ENCODE results near the gene SPDYC. TPM values are rescaled to one million over a fixed set of nuclear protein-coding genes. Genes with fewer than 3 reads are reported as not detected.

The SPDYC gene
- total and polyA plus RNA-seq, 2 donors from 2014 or later, result 0.43 TPM; not detected in 1

DNA sequence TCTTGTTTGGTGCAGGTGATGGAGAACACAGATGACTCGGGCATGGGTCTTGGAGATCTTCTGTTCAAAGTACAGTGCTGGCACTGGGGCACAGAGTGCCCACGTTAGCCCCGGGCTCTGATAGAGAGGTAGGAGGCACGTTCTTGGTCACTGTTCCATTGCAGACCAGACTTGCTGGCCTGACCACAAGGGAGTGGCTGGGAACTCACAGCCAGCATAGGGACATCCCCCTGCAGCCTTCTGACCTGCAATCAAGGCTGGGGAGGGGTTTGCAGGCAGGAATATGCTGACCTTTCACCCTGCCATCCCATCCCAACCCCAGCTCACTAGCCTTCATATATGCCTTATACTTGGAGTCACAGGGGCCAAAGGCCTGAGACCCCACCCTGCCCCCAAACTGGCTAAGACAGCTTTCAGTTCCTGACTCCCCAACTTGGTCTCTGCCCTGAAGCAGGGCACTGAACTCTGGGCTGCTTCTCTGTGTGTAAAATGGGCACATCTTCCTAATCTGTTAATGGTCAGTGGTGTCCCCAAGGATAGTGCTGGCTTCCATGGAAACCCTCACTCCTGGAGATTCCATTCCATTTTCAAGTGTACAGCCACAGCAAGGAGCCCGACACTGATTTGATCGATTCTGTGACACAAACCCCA lies 43.3 kb upstream of the SPDYC start:
- Histone ChIP-seq H3K4me1 (ENCODE audit: control insufficient read depth in 2 of 3, insufficient read depth in 2 of 3, low read depth in 1 of 3, low read length in 3 of 3) (peaks cover 0 to 7% (median 3%) of the 10 kb centered on the region in 3 donors), H3K9ac (ENCODE audit: low read length in 3 of 3) (no peak overlapping the region), H3K36me3 (ENCODE audit: control insufficient read depth in 2 of 3, insufficient read depth in 3 of 3, low read length in 3 of 3) (peaks cover 5 to 68% (median 29%) of the 10 kb centered on the region in 3 donors), H3K27me3 (ENCODE audit: control insufficient read depth, insufficient read depth, low read length) (no peaks in the 10 kb centered on the region), H3K27ac (ENCODE audit: low read depth in 2 of 2, low read length in 2 of 2) (no peak overlapping the region), H3K9me3 (ENCODE audit: control insufficient read depth in 2 of 3, insufficient read depth in 1 of 3, low read length in 3 of 3) (no peaks in the 10 kb centered on the region), H3K4me3 (ENCODE audit: low read length in 3 of 3) (no peak overlapping the region)
- DNase-seq (peak in 2 of 5 donors; percentile 1 to 33), FAIRE-seq (no peak)
- TF ChIP-seq, protein P1, sequence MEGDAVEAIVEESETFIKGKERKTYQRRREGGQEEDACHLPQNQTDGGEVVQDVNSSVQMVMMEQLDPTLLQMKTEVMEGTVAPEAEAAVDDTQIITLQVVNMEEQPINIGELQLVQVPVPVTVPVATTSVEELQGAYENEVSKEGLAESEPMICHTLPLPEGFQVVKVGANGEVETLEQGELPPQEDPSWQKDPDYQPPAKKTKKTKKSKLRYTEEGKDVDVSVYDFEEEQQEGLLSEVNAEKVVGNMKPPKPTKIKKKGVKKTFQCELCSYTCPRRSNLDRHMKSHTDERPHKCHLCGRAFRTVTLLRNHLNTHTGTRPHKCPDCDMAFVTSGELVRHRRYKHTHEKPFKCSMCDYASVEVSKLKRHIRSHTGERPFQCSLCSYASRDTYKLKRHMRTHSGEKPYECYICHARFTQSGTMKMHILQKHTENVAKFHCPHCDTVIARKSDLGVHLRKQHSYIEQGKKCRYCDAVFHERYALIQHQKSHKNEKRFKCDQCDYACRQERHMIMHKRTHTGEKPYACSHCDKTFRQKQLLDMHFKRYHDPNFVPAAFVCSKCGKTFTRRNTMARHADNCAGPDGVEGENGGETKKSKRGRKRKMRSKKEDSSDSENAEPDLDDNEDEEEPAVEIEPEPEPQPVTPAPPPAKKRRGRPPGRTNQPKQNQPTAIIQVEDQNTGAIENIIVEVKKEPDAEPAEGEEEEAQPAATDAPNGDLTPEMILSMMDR (IDR thresholded peaks at IDR 0.05; ENCODE audit: borderline replicate concordance, extremely low read depth, insufficient read depth), result no peak
- intact Hi-C loops (cut with DNase I), result no loop called here

DNA sequence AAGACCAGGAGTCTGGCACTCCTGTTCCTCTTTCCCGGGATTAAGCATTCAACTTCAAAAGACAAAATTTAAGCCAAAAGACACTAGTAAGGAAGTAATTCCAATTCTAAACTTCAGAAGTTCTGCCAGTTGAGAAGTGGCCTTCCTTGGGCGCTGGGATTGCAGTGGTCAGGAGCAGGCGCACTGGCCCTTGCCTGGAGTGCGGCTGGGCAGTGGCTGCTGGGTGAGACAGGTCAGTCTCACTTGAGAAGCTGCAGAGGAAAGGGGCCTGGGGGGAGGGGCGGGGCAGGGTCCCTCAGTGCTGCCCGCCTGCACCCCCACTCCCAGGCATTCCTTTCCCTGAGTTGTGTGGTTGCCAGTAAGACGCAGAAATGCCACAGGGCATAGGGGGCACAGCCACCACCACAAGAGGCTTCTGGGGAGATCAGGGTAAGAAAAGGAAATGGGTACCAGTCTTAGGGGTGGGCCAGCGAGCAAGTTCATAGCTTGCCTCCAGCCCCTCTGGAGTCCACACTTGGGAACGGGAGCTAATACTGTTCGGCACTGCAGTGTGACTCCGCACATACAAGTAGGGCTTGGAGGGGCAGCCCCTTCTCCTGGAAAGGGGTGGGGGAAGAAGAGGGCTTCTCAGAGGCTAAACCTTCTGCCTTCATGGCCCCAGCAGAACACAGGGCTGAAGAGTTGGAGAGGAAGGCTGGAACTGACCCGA lies 42.4 kb upstream of the SPDYC start:
- peaks cover 5 to 76% (median 29%) of the 10 kb centered on the region in 3 donors for H3K36me3 ChIP-seq (ENCODE audit: control insufficient read depth in 2 of 3, insufficient read depth in 3 of 3, low read length in 3 of 3)
- peaks cover 0 to 9% (median 5%) of the 10 kb centered on the region in 3 donors for H3K4me1 ChIP-seq (ENCODE audit: control insufficient read depth in 2 of 3, insufficient read depth in 2 of 3, low read depth in 1 of 3, low read length in 3 of 3)
- intact Hi-C loops (cut with DNase I), result no loop called here
- H3K27me3 ChIP-seq (ENCODE audit: control insufficient read depth, insufficient read depth, low read length), result no peaks in the 10 kb centered on the region
- no peak overlapping the region for H3K4me3 ChIP-seq (ENCODE audit: low read length in 3 of 3)
- H3K27ac ChIP-seq (ENCODE audit: low read depth in 2 of 2, low read length in 2 of 2), result no peak overlapping the region
- DNase-seq (peak in 2 of 5 donors; percentile 7 to 35), FAIRE-seq (no peak)
- no peaks in the 10 kb centered on the region for H3K9me3 ChIP-seq (ENCODE audit: control insufficient read depth in 2 of 3, insufficient read depth in 1 of 3, low read length in 3 of 3)
- no peak overlapping the region for H3K9ac ChIP-seq (ENCODE audit: low read length in 3 of 3)
- TF ChIP-seq, protein P1 (IDR thresholded peaks at IDR 0.05; ENCODE audit: borderline replicate concordance, extremely low read depth, insufficient read depth), result no peak

- H3K4me3 ChIP-seq (ENCODE audit: low read length in 3 of 3), result no peak overlapping the region
- FAIRE-seq, result no peak
- TF ChIP-seq, protein P1 (IDR thresholded peaks at IDR 0.05; ENCODE audit: borderline replicate concordance, extremely low read depth, insufficient read depth), result no peak
- H3K9me3 ChIP-seq (ENCODE audit: control insufficient read depth in 2 of 3, insufficient read depth in 1 of 3, low read length in 3 of 3), result no peaks in the 10 kb centered on the region
- DNase-seq, result peak in 2 of 5 donors; percentile 6 to 30
- no peaks in the 10 kb centered on the region for H3K27me3 ChIP-seq (ENCODE audit: control insufficient read depth, insufficient read depth, low read length)
- H3K36me3 ChIP-seq (ENCODE audit: control insufficient read depth in 2 of 3, insufficient read depth in 3 of 3, low read length in 3 of 3), result peaks cover 5 to 76% (median 29%) of the 10 kb centered on the region in 3 donors
- intact Hi-C loops (cut with DNase I), result no loop called here
- H3K9ac ChIP-seq (ENCODE audit: low read length in 3 of 3), result no peak overlapping the region
- no peak overlapping the region for H3K27ac ChIP-seq (ENCODE audit: low read depth in 2 of 2, low read length in 2 of 2)
- H3K4me1 ChIP-seq (ENCODE audit: control insufficient read depth in 2 of 3, insufficient read depth in 2 of 3, low read depth in 1 of 3, low read length in 3 of 3), result peaks cover 3 to 13% (median 10%) of the 10 kb centered on the region in 3 donors
These were observed 41.6 kb upstream of the SPDYC start for GRCh38 chr11:65128182-65129145.

All from kidney (tissue), 14 donors.